ENCODE results near the gene PRKCG.
"Not testable (repeated sequence)": the region's sequence is repeated elsewhere in the genome, so short reads cannot be mapped to it uniquely, and the experiment has no call there.

Gene PRKCG

DNA sequence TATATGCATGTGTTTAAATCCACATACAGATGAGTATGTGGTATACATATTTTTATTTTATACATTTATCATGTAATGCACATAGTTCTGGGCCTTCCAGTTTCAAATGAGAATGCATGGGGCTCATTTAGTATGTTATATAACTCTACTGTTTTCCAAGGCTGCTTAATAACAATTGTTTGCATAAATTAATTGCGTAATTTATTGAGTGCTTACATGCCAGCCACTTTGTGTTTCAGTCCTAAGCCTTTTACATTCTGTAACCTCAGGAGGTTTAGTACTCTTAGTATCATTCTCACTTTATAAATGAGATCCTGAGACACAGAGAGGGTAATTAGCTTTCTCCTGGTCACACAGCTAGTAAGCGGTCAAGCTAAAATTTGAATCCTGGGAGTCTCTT lies 64.0 kb downstream of the PRKCG start:
- no peak for DNase-seq

DNA sequence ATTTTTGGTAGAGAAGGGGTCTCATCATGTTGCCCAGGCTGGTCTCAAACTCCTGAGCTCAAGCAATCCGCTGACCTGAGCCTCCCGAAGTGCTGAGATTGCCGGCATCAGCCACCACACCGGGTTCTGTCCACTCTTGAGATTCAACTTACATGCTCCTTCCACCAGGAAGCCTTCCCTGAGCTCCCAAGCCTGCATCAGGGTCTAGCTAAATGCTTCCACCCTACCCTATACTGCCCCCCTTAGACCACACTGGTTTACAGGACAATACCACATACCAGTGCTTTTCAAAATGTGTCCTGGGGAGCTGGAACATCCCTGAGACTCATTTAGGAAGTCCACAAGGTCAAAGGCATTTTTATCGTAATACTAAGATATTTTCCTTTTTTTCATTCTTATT lies 65.6 kb downstream of the PRKCG start:
- DNase-seq, result no peak

DNA sequence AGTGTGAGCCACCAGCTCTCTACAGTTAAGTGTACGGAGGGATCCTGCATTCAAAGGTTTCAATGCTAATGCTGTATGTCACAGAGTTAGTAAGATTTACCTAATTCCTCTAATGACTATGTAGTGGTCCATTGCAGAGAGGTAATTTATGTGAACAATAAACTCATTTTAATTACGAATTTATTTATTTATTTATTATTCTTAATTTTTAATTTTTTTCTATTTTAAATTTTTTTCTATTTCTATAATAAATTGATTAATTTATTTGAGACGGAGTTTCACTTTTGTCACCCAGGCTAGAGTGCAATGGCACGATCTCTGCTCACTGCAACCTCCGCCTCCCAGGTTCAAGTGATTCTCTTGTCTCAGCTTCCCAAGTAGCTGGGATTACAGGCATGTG lies 66.6 kb downstream of the PRKCG start:
- not testable (repeated sequence) for DNase-seq

DNA sequence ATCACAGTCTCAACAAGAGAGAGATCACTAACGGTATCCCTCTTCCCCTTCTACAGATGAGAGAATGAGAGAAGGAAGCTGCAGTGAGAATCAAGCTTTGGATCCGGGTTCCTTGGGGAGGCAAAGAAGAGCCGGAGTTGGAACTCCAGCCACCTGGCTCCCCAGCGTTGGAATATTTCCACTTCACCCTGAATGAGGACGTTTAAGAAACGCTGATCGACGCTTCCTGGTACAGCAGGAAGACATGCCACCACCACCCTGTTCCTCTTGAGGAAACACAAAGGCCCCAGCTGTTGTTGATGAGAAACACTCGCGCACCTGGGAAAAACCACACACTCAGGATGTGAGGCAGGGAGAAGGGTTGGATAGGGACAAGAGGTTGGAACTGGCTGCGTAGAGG lies 69.4 kb downstream of the PRKCG start:
- no peak for DNase-seq

DNA sequence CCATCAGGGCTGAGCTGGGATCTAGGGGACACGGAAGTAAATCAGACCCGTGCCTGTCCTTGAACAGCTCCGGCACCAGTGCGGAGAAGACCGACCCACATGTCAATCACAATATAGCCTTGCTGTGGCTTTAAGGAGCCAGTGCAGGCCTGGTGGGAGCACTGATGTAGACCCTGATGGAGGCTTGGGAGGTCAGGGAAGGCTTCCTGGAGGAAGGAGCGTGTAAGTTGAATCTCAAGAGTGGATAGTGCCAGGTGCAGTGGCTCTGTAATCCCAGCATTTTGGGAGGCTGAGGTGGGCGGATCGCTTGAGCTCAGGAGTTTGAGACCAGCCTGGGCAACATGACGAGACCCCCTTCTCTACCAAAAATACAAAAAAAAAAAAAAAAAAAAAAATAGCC lies 70.0 kb downstream of the PRKCG start:
- no peak for DNase-seq

DNA sequence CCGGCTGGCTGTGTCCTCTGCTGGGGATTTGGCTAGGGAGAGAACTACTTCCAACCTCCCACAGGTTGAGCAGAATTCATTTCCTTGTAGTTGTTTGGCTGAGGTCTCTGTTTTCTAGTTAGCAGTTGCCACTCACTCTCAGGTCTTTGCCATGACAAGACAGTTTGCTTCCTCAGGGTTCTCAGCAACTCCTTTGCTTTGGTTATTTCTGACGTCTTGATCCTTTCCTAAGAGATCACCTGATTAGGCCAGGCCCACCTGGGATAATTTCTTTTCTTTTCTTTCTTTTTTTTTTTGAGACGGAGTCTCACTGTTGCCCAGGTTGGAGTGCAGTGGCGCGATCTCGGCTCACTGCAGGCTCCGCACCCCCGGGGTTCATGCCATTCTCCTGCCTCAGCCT lies 71.4 kb downstream of the PRKCG start:
- no peak for DNase-seq
